ENCODE measurements around the gene GZMM. TPM values are rescaled to one million over a fixed set of nuclear protein-coding genes. Genes with fewer than 3 reads are reported as not detected.
A peak's percentile ranks its signal among the peaks of the same experiment; 100 is the strongest.

Gene GZMM
- total RNA-seq, 2 experiments from 2014 or later = 41.6 to 46.3 TPM

GRCh38 chr19:519449-519865, 24.4 kb upstream of the GZMM start:
- intact Hi-C loops (cut with DNase I, micrococcal nuclease) = loop anchor here in 1 of 2 experiments (1.0 kb wide), 1 partner anchor 12 kb away; the partner anchor contains the start of gene CDC34
- POLR2A ChIA-PET = interaction anchor here (1.0 to 4.3 kb wide), 2 partner anchors 9 to 12 kb away, joined by 5 to 35 read pairs; partner anchors contain the start of gene CDC34

GRCh38 chr19:522726-523125, 21.1 kb upstream of the GZMM start:
- Histone ChIP-seq H3K27me3 (ENCODE audit: control insufficient read depth in 1 of 2, insufficient read depth in 2 of 2, low read length in 2 of 2) (peaks cover 0 to 5% of the 10 kb centered on the region in 2 experiments), H3K4me1 (ENCODE audit: insufficient read depth, low read length) (peaks cover 17% of the 10 kb centered on the region), H3K27ac (ENCODE audit: low read depth in 1 of 2, low read length in 2 of 2) (no peak overlapping the region), H3K9me3 (ENCODE audit: control insufficient read depth in 1 of 2, insufficient read depth in 1 of 2, low read length in 2 of 2) (no peaks in the 10 kb centered on the region), H3K36me3 (ENCODE audit: insufficient read depth, low read length) (no peaks in the 10 kb centered on the region), H3K4me3 (ENCODE audit: low read length) (no peak overlapping the region)
- peaks cover 4% of the 10 kb centered on the region for H3K4me1 Mint-ChIP-seq (ENCODE audit: low read depth)
- no peak overlapping the region for H3K4me3 Mint-ChIP-seq
- no peaks in the 10 kb centered on the region for H3K36me3 Mint-ChIP-seq (ENCODE audit: low read depth)
- no peak for DNase-seq
- TF ChIP-seq CTCF (IDR thresholded peaks at IDR 0.05) = no peak
- H3K27me3 Mint-ChIP-seq = no peaks in the 10 kb centered on the region
- ATAC-seq (ENCODE audit: poor library complexity) = no peak
- intact Hi-C loops (cut with DNase I, micrococcal nuclease) = no loop called here
- POLR2A ChIA-PET = interaction anchor here (4.3 kb wide), 1 partner anchor 12 kb away, joined by 35 read pairs; no protein-coding TSS in a partner anchor
- H3K27ac Mint-ChIP-seq = no peak overlapping the region
- no peaks in the 10 kb centered on the region for H3K9me3 Mint-ChIP-seq
- CTCF ChIA-PET = interaction anchor here (3.5 kb wide), 1 partner anchor 12 kb away, joined by 17 read pairs; no protein-coding TSS in a partner anchor

More at GRCh38 chr19:519449-519865, 24.4 kb upstream of the GZMM start:
- Mint-ChIP-seq H3K9me3 (no peaks in the 10 kb centered on the region), H3K36me3 (ENCODE audit: low read depth) (no peaks in the 10 kb centered on the region), H3K4me3 (no peak overlapping the region), H3K4me1 (ENCODE audit: low read depth) (peaks cover 5% of the 10 kb centered on the region), H3K27me3 (no peaks in the 10 kb centered on the region), H3K27ac (no peak overlapping the region)
- CTCF ChIA-PET = interaction anchor here (0.6 to 1.4 kb wide), 5 partner anchors 9 to 52 kb away, joined by 3 to 13 read pairs (median 4); partner anchors contain the start of gene CDC34
- Histone ChIP-seq H3K4me1 (ENCODE audit: insufficient read depth, low read length) (peaks cover 24% of the 10 kb centered on the region), H3K9me3 (ENCODE audit: control insufficient read depth in 1 of 2, insufficient read depth in 1 of 2, low read length in 2 of 2) (no peaks in the 10 kb centered on the region), H3K36me3 (ENCODE audit: insufficient read depth, low read length) (no peaks in the 10 kb centered on the region), H3K4me3 (ENCODE audit: low read length) (no peak overlapping the region), H3K27ac (ENCODE audit: low read depth in 1 of 2, low read length in 2 of 2) (no peak overlapping the region), H3K27me3 (ENCODE audit: control insufficient read depth in 1 of 2, insufficient read depth in 2 of 2, low read length in 2 of 2) (no peaks in the 10 kb centered on the region)
- ATAC-seq (ENCODE audit: poor library complexity) (no peak), DNase-seq (no peak)
- no peak for TF ChIP-seq CTCF (IDR thresholded peaks at IDR 0.05)

GRCh38 chr19:524062-524674, 19.7 kb upstream of the GZMM start:
- Histone ChIP-seq H3K9me3 (ENCODE audit: control insufficient read depth in 1 of 2, insufficient read depth in 1 of 2, low read length in 2 of 2) (peaks cover 0 to 5% of the 10 kb centered on the region in 2 experiments), H3K4me3 (ENCODE audit: low read length) (no peak overlapping the region), H3K27ac (ENCODE audit: low read depth in 1 of 2, low read length in 2 of 2) (no peak overlapping the region), H3K36me3 (ENCODE audit: insufficient read depth, low read length) (no peaks in the 10 kb centered on the region), H3K27me3 (ENCODE audit: control insufficient read depth in 1 of 2, insufficient read depth in 2 of 2, low read length in 2 of 2) (peaks cover 0 to 5% of the 10 kb centered on the region in 2 experiments), H3K4me1 (ENCODE audit: insufficient read depth, low read length) (peaks cover 11% of the 10 kb centered on the region)
- Mint-ChIP-seq H3K27ac (no peak overlapping the region), H3K9me3 (no peaks in the 10 kb centered on the region), H3K4me1 (ENCODE audit: low read depth) (peaks cover 4% of the 10 kb centered on the region), H3K27me3 (no peaks in the 10 kb centered on the region), H3K36me3 (ENCODE audit: low read depth) (no peaks in the 10 kb centered on the region), H3K4me3 (no peak overlapping the region)
- no peak for TF ChIP-seq CTCF (IDR thresholded peaks at IDR 0.05)
- ATAC-seq (ENCODE audit: poor library complexity) = peak; percentile 34
- DNase-seq = no peak
- CTCF ChIA-PET = interaction anchor here (2.2 kb wide), 1 partner anchor 14 kb away, joined by 6 read pairs; no protein-coding TSS in a partner anchor
- POLR2A ChIA-PET = no interaction called here
- intact Hi-C loops (cut with DNase I, micrococcal nuclease) = no loop called here

Data from CD4-positive, alpha-beta T cell (primary cell).